Loucy (cell line): Measurements from ENCODE around the gene PAPPA2.

Experiments used
- CTCF ChIP-seq: fragments of 200-600 bp; sonication (generic); conservative IDR thresholded peaks from 2 replicates; pipeline ENCODE4 v1.5.1; 2014; ENCODE audit warnings: mild to moderate bottlenecking, antibody characterized with exemption, low read length
- EZH2phosphoT487 ChIP-seq: fragments of 200-600 bp; IDR thresholded peaks from 2 replicates; pipeline ENCODE4 v1.6.1; 2018; ENCODE audit warnings: antibody characterized with exemption, mild to moderate bottlenecking, moderate library complexity, borderline replicate concordance

- no peak for TF ChIP-seq CTCF
- TF ChIP-seq EZH2phosphoT487, result no peak
Measured at GRCh38 chr1:176831150-176831549, 368.2 kb downstream of the PAPPA2 start.
